ENCODE data around the gene IQCB1. TPM values are rescaled to one million over a fixed set of nuclear protein-coding genes. Genes with fewer than 3 reads are reported as not detected.
A peak's percentile ranks its signal among the peaks of the same experiment; 100 is the strongest.

The IQCB1 gene
- total and polyA plus RNA-seq, 10 of the 15 experiments (the other 5 are each of a cell fraction or from before 2014, with no cell fraction given) = 36.0 to 69.4 (median 48.9) TPM

GRCh38 chr3:121749276-121750086, 85.4 kb downstream of the IQCB1 start, which contains the start of gene GOLGB1 (continued):
- no peak for TF ChIP-seq CUX1 (IDR thresholded peaks at IDR 0.05; ENCODE audit: insufficient replicate concordance, low read depth, low read length)
- TF ChIP-seq ZBTB33 (IDR thresholded peaks at IDR 0.05) = no peak
- peak; percentile 55 to 61; a peak in 3 of 4 replicates for TF ChIP-seq IKZF2 (IDR thresholded peaks at IDR 0.05)
- no peak for TF ChIP-seq EZH2 (IDR thresholded peaks at IDR 0.05; ENCODE audit: borderline replicate concordance, control insufficient read depth, low read depth, low read length)
- TF ChIP-seq GABPA (IDR thresholded peaks at IDR 0.05; ENCODE audit: low read depth) = peak; percentile 99
- TF ChIP-seq YBX1 (IDR thresholded peaks at IDR 0.05) = no peak
- TF ChIP-seq RAD51 (IDR thresholded peaks at IDR 0.05) = 0 out of 2 replicates have a peak, but pooled peaks have one; percentile 49
- TF ChIP-seq HDAC6 (IDR thresholded peaks at IDR 0.05; ENCODE audit: unreplicated experiment) = no peak
- TF ChIP-seq PRDM15 (CRISPR knock-in tag; IDR thresholded peaks at IDR 0.05) = no peak
- TF ChIP-seq RELA (IDR thresholded peaks at IDR 0.05; ENCODE audit: borderline replicate concordance, partially characterized antibody) = no peak
- peak; percentile 58 for TF ChIP-seq SREBF1 (IDR thresholded peaks at IDR 0.05; ENCODE audit: low read length)
- TF ChIP-seq CREB1 (IDR thresholded peaks at IDR 0.05; ENCODE audit: low read depth) = peak; percentile 86
- TF ChIP-seq IRF5 (IDR thresholded peaks at IDR 0.05; ENCODE audit: borderline replicate concordance) = no peak
- TF ChIP-seq SUZ12 (IDR thresholded peaks at IDR 0.05; ENCODE audit: unreplicated experiment) = no peak
- TF ChIP-seq SP1 (IDR thresholded peaks at IDR 0.05; ENCODE audit: low read depth, low read length) = peak; percentile 90
- peak; percentile 86; the same call in 1 of the 2 replicates for TF ChIP-seq ASH2L (IDR thresholded peaks at IDR 0.05; ENCODE audit: borderline replicate concordance, low read depth)
- TF ChIP-seq PAX8 (IDR thresholded peaks at IDR 0.05) = no peak
- no peak for TF ChIP-seq CHD4 (IDR thresholded peaks at IDR 0.05)

Data from GM12878 (cell line).